B cell (primary cell): ENCODE results near the gene CTDSPL. TPM values are rescaled to one million over a fixed set of nuclear protein-coding genes. Genes with fewer than 3 reads are reported as not detected.
"Not testable (repeated sequence)": the region's sequence is repeated elsewhere in the genome, so short reads cannot be mapped to it uniquely, and the experiment has no call there.

Source experiments
- ATAC-seq: fragments of 200-7000 bp; cut with Tn5 transposase; one replicate; pipeline ENCODE4 v1.10.0; 2021; ENCODE audit warnings: low read depth, mild to moderate bottlenecking, moderate number of reproducible peaks, moderate library complexity
- CTCF ChIA-PET: fragments of 350-600 bp; sonication (Branson Sonifier 250); formaldehyde crosslinking; loops from one replicate; lab custom pipeline; 2021; ENCODE audit warnings: antibody characterized with exemption, inconsistent platforms; lab: Charles Lee
- POLR2A ChIA-PET: fragments of 350-600 bp; sonication (Branson Sonifier 250); formaldehyde crosslinking; loops from one replicate; lab custom pipeline; 2021; ENCODE audit warnings: antibody characterized with exemption; lab: Charles Lee
- DNase-seq: peaks from one replicate; pipeline ENCODE4 v3.0.0; 2013
- H2AFZ ChIP-seq: 2 replicates; pipeline ENCODE4 v1.6.1; 2012; ENCODE audit warnings: mild to moderate bottlenecking, low read depth, low read length; ENCODE audit not compliant: insufficient read depth, poor library complexity, severe bottlenecking
- H3K27ac ChIP-seq, 2 donors: 1 replicate in 1 of 2; 2 replicates in 1 of 2; pipeline ENCODE4 v1.5.1; 2012 to 2013; ENCODE audit warnings: low read length in 2 of 2, mild to moderate bottlenecking in 2 of 2, moderate library complexity in 1 of 2
- H3K27me3 ChIP-seq, 4 experiments: fragments of 200-600 bp in 1 of 4; sonication (generic) in 1 of 4; replicated peaks in 1 of 4; 1 replicate in 2 of 4; 2 replicates in 2 of 4; pipeline versions ENCODE4 v1.6.1 to v1.7.0; 2013 to 2016; ENCODE audit warnings: low read length in 3 of 4, mild to moderate bottlenecking in 2 of 4, mixed read lengths in 1 of 4, moderate library complexity in 1 of 4; ENCODE audit not compliant: insufficient read depth in 4 of 4, control insufficient read depth in 3 of 4; ENCODE audit errors: control extremely low read depth in 1 of 4
- H3K36me3 ChIP-seq, 2 experiments: replicated peaks in 1 of 2; 1 replicate in 1 of 2; 2 replicates in 1 of 2; pipeline versions ENCODE4 v1.6.1 to v1.7.1; 2013; ENCODE audit warnings: low read length in 1 of 2; ENCODE audit not compliant: insufficient read depth in 2 of 2, control insufficient read depth in 1 of 2; ENCODE audit errors: control extremely low read depth in 1 of 2, extremely low read depth in 1 of 2
- H3K4me1 ChIP-seq, 2 donors: fragments of 200-600 bp in 1 of 2; sonication (generic) in 1 of 2; 1 replicate in 1 of 2; 2 replicates in 1 of 2; pipeline versions ENCODE4 v1.5.1 to v1.6.1; 2013 to 2017; ENCODE audit warnings: low read length in 2 of 2; ENCODE audit not compliant: control insufficient read depth in 2 of 2, insufficient read depth in 2 of 2
- H3K4me2 ChIP-seq: replicated peaks from 2 replicates; pipeline ENCODE3; 2012; ENCODE audit warnings: mild to moderate bottlenecking, low read depth, low read length; ENCODE audit not compliant: poor library complexity, severe bottlenecking
- H3K4me3 ChIP-seq, 5 experiments: fragments of 200-600 bp in 1 of 5; sonication (generic) in 1 of 5; 1 replicate in 3 of 5; 2 replicates in 2 of 5; pipeline versions ENCODE4 v1.5.1 to v1.7.0; 2011 to 2016; ENCODE audit warnings: low read length in 4 of 5, mild to moderate bottlenecking in 4 of 5, low read depth in 2 of 5, control low read depth in 1 of 5, moderate library complexity in 1 of 5; ENCODE audit not compliant: insufficient read depth in 1 of 5; ENCODE audit errors: control extremely low read depth in 1 of 5, extremely low read depth in 1 of 5
- H3K79me2 ChIP-seq: fragments of 200-600 bp; sonication (generic); one replicate; pipeline ENCODE4 v1.6.0; 2016; ENCODE audit warnings: low read length; ENCODE audit not compliant: control insufficient read depth, insufficient read depth
- H3K9ac ChIP-seq: fragments of 200-600 bp; sonication (generic); 2 replicates; pipeline ENCODE4 v1.6.1; 2017; ENCODE audit warnings: mild to moderate bottlenecking, low read length, moderate library complexity
- H3K9me3 ChIP-seq, 3 donors: one replicate each; pipeline versions ENCODE4 v1.6.1 to v1.7.1; 2013; ENCODE audit warnings: low read length in 2 of 3; ENCODE audit not compliant: control insufficient read depth in 2 of 3, insufficient read depth in 1 of 3; ENCODE audit errors: control extremely low read depth in 1 of 3
- H4K20me1 ChIP-seq: 2 replicates; pipeline ENCODE4 v1.6.0; 2012; ENCODE audit warnings: mild to moderate bottlenecking, low read length; ENCODE audit not compliant: insufficient read depth, control insufficient read depth, poor library complexity, severe bottlenecking
- H3K27ac Mint-ChIP-seq: one replicate; pipeline ENCODE4 v1.8.0; 2021; ENCODE audit warnings: mixed read lengths
- H3K27me3 Mint-ChIP-seq: one replicate; pipeline ENCODE4 v1.8.0; 2021; ENCODE audit warnings: mixed read lengths
- H3K4me1 Mint-ChIP-seq: one replicate; pipeline ENCODE4 v1.8.0; 2021; ENCODE audit warnings: mixed read lengths
- H3K4me3 Mint-ChIP-seq: one replicate; pipeline ENCODE4 v1.8.0; 2021; ENCODE audit warnings: mixed read lengths
- H3K9me3 Mint-ChIP-seq: one replicate; pipeline ENCODE4 v1.8.0; 2022; ENCODE audit warnings: mixed read lengths; ENCODE audit not compliant: insufficient read depth
- EZH2 ChIP-seq: IDR thresholded peaks from 2 replicates; pipeline ENCODE4 v1.6.1; 2012; ENCODE audit warnings: borderline replicate concordance, low read depth, mild to moderate bottlenecking, moderate library complexity, low read length; ENCODE audit not compliant: insufficient read depth, poor library complexity, severe bottlenecking
- WGBS: methylation state at CpG from one replicate; pipeline ENCODE4 v1.1.5; 2013; ENCODE audit warnings: missing lambda C conversion rate; ENCODE audit not compliant: insufficient coverage; 5-methylcytosine and 5-hydroxymethylcytosine counted together
- intact Hi-C: fragments of 100-400 bp; cut with micrococcal nuclease; formaldehyde crosslinking; loops from one replicate; pipeline ENCODE4 v1.10.0; 2022
- polyA plus RNA-seq: library from polyadenylated mRNA; depleted of rRNA; stranded (reverse); fragments of >200 nt; gene quantifications from 2 replicates; pipeline ENCODE4 v1.2.3, GENCODE V29; 2012
- total RNA-seq, 2 donors: library from RNA; stranded (reverse); fragments of 120-200 nt in 1 of 2; gene quantifications; 1 replicate in 1 of 2; 2 replicates in 1 of 2; pipeline versions ENCODE4 v1.2.3 to v1.2.4, GENCODE V29; 2013 to 2022
- TF ChIP-seq, protein P1 (sequence below): fragments of 200-600 bp; IDR thresholded peaks from one replicate; pipeline ENCODE4 v1.8.0; 2022; ENCODE audit warnings: antibody characterized with exemption, mild to moderate bottlenecking

CTDSPL gene
- total and polyA plus RNA-seq, 2 donors (not counting 1 experiment from before 2014, with no cell fraction given): not detected

DNA sequence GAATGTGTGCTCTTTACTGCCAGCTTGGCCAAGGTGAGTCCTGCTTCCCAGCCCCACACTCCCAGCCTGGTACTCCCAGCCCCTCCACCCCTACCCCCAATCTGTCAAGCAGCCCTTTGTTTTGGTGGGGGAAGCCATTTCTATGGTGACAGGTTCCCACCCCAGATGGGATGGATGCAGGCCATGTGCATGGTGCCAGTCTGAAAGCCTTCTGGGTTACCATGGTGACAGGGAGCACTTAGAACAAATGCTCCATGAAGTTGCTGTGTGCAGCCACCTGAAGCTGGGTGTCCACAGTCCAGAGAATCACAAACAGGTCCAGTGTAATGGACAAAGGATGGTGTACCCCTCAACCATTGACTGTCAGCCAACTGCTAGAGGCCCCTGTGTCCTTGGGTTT, 109.8 kb downstream of the CTDSPL start:
- H4K20me1 ChIP-seq: no peaks in the 10 kb centered on the region
- CTCF ChIA-PET: interaction anchor here (1.5 to 5.1 kb wide), 3 partner anchors 12 to 68 kb away, joined by 3 to 31 read pairs (median 3); partner anchors contain the start of gene DLEC1
- TF ChIP-seq EZH2: no peak
- TF ChIP-seq, protein P1, sequence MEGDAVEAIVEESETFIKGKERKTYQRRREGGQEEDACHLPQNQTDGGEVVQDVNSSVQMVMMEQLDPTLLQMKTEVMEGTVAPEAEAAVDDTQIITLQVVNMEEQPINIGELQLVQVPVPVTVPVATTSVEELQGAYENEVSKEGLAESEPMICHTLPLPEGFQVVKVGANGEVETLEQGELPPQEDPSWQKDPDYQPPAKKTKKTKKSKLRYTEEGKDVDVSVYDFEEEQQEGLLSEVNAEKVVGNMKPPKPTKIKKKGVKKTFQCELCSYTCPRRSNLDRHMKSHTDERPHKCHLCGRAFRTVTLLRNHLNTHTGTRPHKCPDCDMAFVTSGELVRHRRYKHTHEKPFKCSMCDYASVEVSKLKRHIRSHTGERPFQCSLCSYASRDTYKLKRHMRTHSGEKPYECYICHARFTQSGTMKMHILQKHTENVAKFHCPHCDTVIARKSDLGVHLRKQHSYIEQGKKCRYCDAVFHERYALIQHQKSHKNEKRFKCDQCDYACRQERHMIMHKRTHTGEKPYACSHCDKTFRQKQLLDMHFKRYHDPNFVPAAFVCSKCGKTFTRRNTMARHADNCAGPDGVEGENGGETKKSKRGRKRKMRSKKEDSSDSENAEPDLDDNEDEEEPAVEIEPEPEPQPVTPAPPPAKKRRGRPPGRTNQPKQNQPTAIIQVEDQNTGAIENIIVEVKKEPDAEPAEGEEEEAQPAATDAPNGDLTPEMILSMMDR: no peak
- H2AFZ ChIP-seq: no peak overlapping the region
- H3K9me3 ChIP-seq: no peaks in the 10 kb centered on the region
- H3K27me3 ChIP-seq: no peaks in the 10 kb centered on the region
- H3K79me2 ChIP-seq: no peaks in the 10 kb centered on the region
- no peak overlapping the region for H3K27ac Mint-ChIP-seq
- intact Hi-C loops: no loop called here
- H3K4me2 ChIP-seq: no peak overlapping the region
- POLR2A ChIA-PET: no interaction called here
- DNase-seq (no peak), ATAC-seq (no peak)
- H3K4me1 Mint-ChIP-seq: no peaks in the 10 kb centered on the region
- no peaks in the 10 kb centered on the region for H3K36me3 ChIP-seq
- no peaks in the 10 kb centered on the region for H3K9me3 Mint-ChIP-seq
- H3K4me3 ChIP-seq: no peak overlapping the region
- H3K4me3 Mint-ChIP-seq: no peak overlapping the region
- no peak overlapping the region for H3K9ac ChIP-seq
- H3K4me1 ChIP-seq: no peaks in the 10 kb centered on the region
- H3K27ac ChIP-seq: no peak overlapping the region
- peaks cover 13% of the 10 kb centered on the region for H3K27me3 Mint-ChIP-seq

DNA sequence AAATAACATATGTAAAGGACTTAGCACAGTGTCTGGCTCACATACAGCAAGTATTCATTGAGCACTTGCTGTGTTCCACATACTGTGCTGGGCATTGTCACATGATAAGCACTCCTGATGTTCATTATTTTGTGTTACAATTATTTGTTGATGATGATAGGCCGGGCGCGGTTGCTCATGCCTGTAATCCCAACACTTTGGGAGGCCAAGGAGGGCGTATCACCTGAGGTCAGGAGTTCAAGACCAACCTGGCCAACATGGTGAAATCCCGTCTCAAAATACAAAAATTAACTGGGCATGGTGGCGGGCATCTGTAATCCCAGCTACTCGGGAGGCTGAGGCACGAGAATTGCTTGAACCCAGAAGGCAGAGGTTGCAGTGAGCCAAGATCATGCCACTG, 110.4 kb downstream of the CTDSPL start:
- H3K4me3 ChIP-seq, DNase-seq, H3K79me2 ChIP-seq, H3K4me2 ChIP-seq, H3K27me3 Mint-ChIP-seq, H3K9me3 Mint-ChIP-seq, H3K27ac ChIP-seq, H3K27ac Mint-ChIP-seq, ATAC-seq, H3K4me1 ChIP-seq, H3K4me1 Mint-ChIP-seq, H3K9me3 ChIP-seq, intact Hi-C loops, POLR2A ChIA-PET, H3K9ac ChIP-seq, H3K4me3 Mint-ChIP-seq, H3K36me3 ChIP-seq, H2AFZ ChIP-seq, H3K27me3 ChIP-seq, H4K20me1 ChIP-seq: not testable (repeated sequence)
- CTCF ChIA-PET: interaction anchor here (1.5 to 5.1 kb wide), 3 partner anchors 12 to 67 kb away, joined by 3 to 31 read pairs (median 3); partner anchors contain the start of gene DLEC1
- WGBS: 96% methylated on average over 8 of the region's 8 CpGs
